Ishikawa (cell line): ENCODE data around the gene CEP85.

Source experiments
- CEBPB ChIP-seq: IDR thresholded peaks from 2 replicates; pipeline ENCODE4 v1.6.1; 2012
- CREB1 ChIP-seq: IDR thresholded peaks from 2 replicates; pipeline ENCODE4 v1.6.1; 2012; ENCODE audit warnings: low read depth
- EGR1 ChIP-seq: IDR thresholded peaks from 2 replicates; pipeline ENCODE4 v1.6.1; 2012
- EP300 ChIP-seq: IDR thresholded peaks from 2 replicates; pipeline ENCODE4 v1.6.1; 2012; ENCODE audit warnings: borderline replicate concordance
- FOXM1 ChIP-seq: IDR thresholded peaks from 2 replicates; pipeline ENCODE4 v1.6.1; 2012; ENCODE audit warnings: low read depth, borderline replicate concordance
- MAX ChIP-seq: IDR thresholded peaks from 2 replicates; pipeline ENCODE4 v1.6.1; 2012
- NFIC ChIP-seq: IDR thresholded peaks from 2 replicates; pipeline ENCODE4 v1.6.1; 2012
- RAD21 ChIP-seq: IDR thresholded peaks from 2 replicates; pipeline ENCODE4 v1.6.1; 2012; ENCODE audit warnings: low read depth
- REST ChIP-seq: IDR thresholded peaks from 2 replicates; pipeline ENCODE4 v1.6.1; 2012; ENCODE audit warnings: low read depth, mild to moderate bottlenecking
- TAF1 ChIP-seq: IDR thresholded peaks from 2 replicates; pipeline ENCODE4 v1.6.1; 2012; ENCODE audit warnings: low read depth, mild to moderate bottlenecking
- TCF12 ChIP-seq: IDR thresholded peaks from 2 replicates; pipeline ENCODE4 v1.6.1; 2012; ENCODE audit warnings: low read depth
- TEAD4 ChIP-seq: IDR thresholded peaks from 2 replicates; pipeline ENCODE4 v1.6.1; 2012
- USF1 ChIP-seq: IDR thresholded peaks from 2 replicates; pipeline ENCODE4 v1.6.1; 2012
- YY1 ChIP-seq: IDR thresholded peaks from 2 replicates; pipeline ENCODE4 v1.6.1; 2012; ENCODE audit warnings: low read depth
- ZBTB7A ChIP-seq: IDR thresholded peaks from 2 replicates; pipeline ENCODE4 v1.6.1; 2012; ENCODE audit warnings: low read depth

The CEP85 gene

GRCh38 chr1:26307363-26307781, 73.4 kb downstream of the CEP85 start:
- TF ChIP-seq RAD21 (no peak), TAF1 (no peak), CREB1 (no peak), TCF12 (no peak), ZBTB7A (no peak), TEAD4 (no peak), FOXM1 (no peak), YY1 (no peak), CEBPB (no peak), NFIC (no peak), EP300 (no peak), EGR1 (no peak), MAX (no peak), USF1 (no peak), REST (no peak)

DNA sequence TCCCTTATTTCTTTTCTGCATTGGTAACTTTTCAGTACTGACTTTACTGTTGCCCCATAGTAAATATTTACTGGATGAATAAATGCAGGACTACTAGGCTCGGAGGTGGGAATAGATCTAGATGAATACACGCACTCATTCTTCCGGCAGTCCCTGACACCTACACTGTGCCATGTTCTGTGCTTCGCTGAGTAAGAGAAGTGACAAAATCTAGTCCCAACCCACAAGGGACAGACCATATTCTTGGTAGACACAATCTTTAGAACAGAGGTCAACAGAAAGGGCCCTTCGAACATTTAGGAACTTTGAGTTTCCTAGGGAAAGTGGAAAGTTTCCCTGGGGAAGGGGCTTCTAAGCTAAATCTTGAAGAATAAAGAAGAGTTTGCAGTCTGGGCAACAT, 80.5 kb downstream of the CEP85 start:
- TF ChIP-seq EGR1 (no peak), MAX (no peak), REST (no peak)

- TF ChIP-seq CREB1 = no peak
- TF ChIP-seq EGR1 = no peak
- TF ChIP-seq TCF12 = no peak
- no peak for TF ChIP-seq YY1
- TF ChIP-seq RAD21 = no peak
- TF ChIP-seq ZBTB7A = no peak
- TF ChIP-seq MAX = no peak
- no peak for TF ChIP-seq NFIC
- TF ChIP-seq REST = no peak
- TF ChIP-seq CEBPB = no peak
- TF ChIP-seq EP300 = no peak
- TF ChIP-seq USF1 = no peak
- TF ChIP-seq TAF1 = no peak
- TF ChIP-seq TEAD4 = no peak
- TF ChIP-seq FOXM1 = no peak
These were observed 82.2 kb downstream of the CEP85 start for GRCh38 chr1:26315874-26316850.

DNA sequence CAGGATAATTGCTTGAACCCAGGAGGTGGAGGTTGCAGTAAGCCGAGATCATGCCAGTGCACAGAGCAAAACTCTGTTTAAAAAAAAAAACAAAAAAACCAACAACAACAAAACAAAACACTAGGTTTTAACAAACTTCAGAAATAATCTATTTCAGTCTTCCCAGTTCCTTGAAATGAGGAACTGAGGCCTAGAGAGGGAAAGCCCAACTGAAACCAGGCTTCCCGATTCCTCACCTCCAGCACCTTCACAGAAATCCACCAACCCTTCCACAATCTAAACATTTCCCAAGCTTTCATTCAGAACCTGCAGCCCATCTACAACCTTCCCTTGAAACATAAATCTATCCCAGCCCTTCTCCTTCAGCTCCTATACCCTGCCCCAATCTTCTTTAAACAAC, 83.1 kb downstream of the CEP85 start:
- TF ChIP-seq REST (no peak), NFIC (no peak)
